Endothelial cell (in vitro differentiated cells): Measurements from ENCODE around the gene NUP58. TPM values are rescaled to one million over a fixed set of nuclear protein-coding genes. Genes with fewer than 3 reads are reported as not detected.

Experiments
- DNase-seq: peaks from one replicate; pipeline ENCODE4 v3.0.0; 2021; ENCODE audit warnings: low spot score
- H3K27ac Mint-ChIP-seq: one replicate; pipeline ENCODE4 v1.8.0; 2021; ENCODE audit warnings: mixed read lengths, inconsistent platforms; ENCODE audit not compliant: unreplicated experiment
- H3K27me3 Mint-ChIP-seq: one replicate; pipeline ENCODE4 v1.8.0; 2021; ENCODE audit warnings: mild to moderate bottlenecking, moderate library complexity, mixed read lengths, inconsistent platforms; ENCODE audit not compliant: unreplicated experiment
- H3K36me3 Mint-ChIP-seq: one replicate; pipeline ENCODE4 v1.8.0; 2021; ENCODE audit warnings: mild to moderate bottlenecking, low read depth, mixed read lengths, inconsistent platforms; ENCODE audit not compliant: unreplicated experiment
- H3K4me1 Mint-ChIP-seq: one replicate; pipeline ENCODE4 v1.8.0; 2021; ENCODE audit warnings: mild to moderate bottlenecking, mixed read lengths, inconsistent platforms; ENCODE audit not compliant: unreplicated experiment
- H3K4me3 Mint-ChIP-seq: one replicate; pipeline ENCODE4 v1.8.0; 2021; ENCODE audit warnings: mild to moderate bottlenecking, mixed read lengths, inconsistent platforms; ENCODE audit not compliant: unreplicated experiment
- H3K9me3 Mint-ChIP-seq: one replicate; pipeline ENCODE4 v1.8.0; 2021; ENCODE audit warnings: mixed read lengths, inconsistent platforms; ENCODE audit not compliant: unreplicated experiment
- CTCF ChIP-seq: fragments of 200-600 bp; sonication (generic); IDR thresholded peaks from one replicate; pipeline ENCODE4 v1.5.0; 2021; ENCODE audit warnings: antibody characterized with exemption; ENCODE audit not compliant: unreplicated experiment
- total RNA-seq: library from RNA; stranded (reverse); fragmentation: NEBNext Ultra II Directional; extraction: Animal tissue kit (Norgen Biotek cat#: 25700); gene quantifications from one replicate; pipeline ENCODE4 v1.2.1, GENCODE V29; 2021; ENCODE audit not compliant: unreplicated experiment

The NUP58 gene
- total RNA-seq, 1 donor from 2014 or later: 49.9 TPM

- TF ChIP-seq CTCF: no peak
- Mint-ChIP-seq H3K4me3 (no peak overlapping the region), H3K36me3 (peaks cover 4% of the 10 kb centered on the region)
These were observed 18.3 kb downstream of the NUP58 start for GRCh38 chr13:25319771-25320170.

GRCh38 chr13:25324100-25324499 lies 22.7 kb downstream of the NUP58 start:
- no peak overlapping the region for H3K4me3 Mint-ChIP-seq
- no peaks in the 10 kb centered on the region for H3K36me3 Mint-ChIP-seq
- H3K4me1 Mint-ChIP-seq: no peaks in the 10 kb centered on the region
- no peak for DNase-seq
- TF ChIP-seq CTCF: no peak
- H3K9me3 Mint-ChIP-seq: no peaks in the 10 kb centered on the region
- H3K27me3 Mint-ChIP-seq: no peaks in the 10 kb centered on the region
- no peak overlapping the region for H3K27ac Mint-ChIP-seq

More at GRCh38 chr13:25319771-25320170, 18.3 kb downstream of the NUP58 start:
- no peak for DNase-seq
- Mint-ChIP-seq H3K27me3 (no peaks in the 10 kb centered on the region), H3K9me3 (no peaks in the 10 kb centered on the region), H3K4me1 (no peaks in the 10 kb centered on the region), H3K27ac (no peak overlapping the region)

- no peak for TF ChIP-seq CTCF
- no peaks in the 10 kb centered on the region for H3K9me3 Mint-ChIP-seq
- H3K4me3 Mint-ChIP-seq: no peak overlapping the region
- no peak overlapping the region for H3K27ac Mint-ChIP-seq
- DNase-seq: no peak
- peaks cover 15% of the 10 kb centered on the region for H3K36me3 Mint-ChIP-seq
- no peaks in the 10 kb centered on the region for H3K4me1 Mint-ChIP-seq
- no peaks in the 10 kb centered on the region for H3K27me3 Mint-ChIP-seq
These were observed 28.3 kb downstream of the NUP58 start for GRCh38 chr13:25329706-25330105.

GRCh38 chr13:25330541-25330940 lies 29.1 kb downstream of the NUP58 start:
- H3K27ac Mint-ChIP-seq: no peak overlapping the region
- no peak overlapping the region for H3K4me3 Mint-ChIP-seq
- no peaks in the 10 kb centered on the region for H3K27me3 Mint-ChIP-seq
- H3K9me3 Mint-ChIP-seq: no peaks in the 10 kb centered on the region
- TF ChIP-seq CTCF: no peak
- DNase-seq: no peak
- peaks cover 15% of the 10 kb centered on the region for H3K36me3 Mint-ChIP-seq
- no peaks in the 10 kb centered on the region for H3K4me1 Mint-ChIP-seq

- no peak overlapping the region for H3K4me3 Mint-ChIP-seq
- no peak for DNase-seq
These were observed 34.4 kb downstream of the NUP58 start for GRCh38 chr13:25335856-25336255.

More at GRCh38 chr13:25335856-25336255, 34.4 kb downstream of the NUP58 start:
- Mint-ChIP-seq H3K9me3 (no peaks in the 10 kb centered on the region), H3K27ac (no peak overlapping the region), H3K4me1 (no peaks in the 10 kb centered on the region), H3K27me3 (no peaks in the 10 kb centered on the region), H3K36me3 (peaks cover 6% of the 10 kb centered on the region)
- TF ChIP-seq CTCF: no peak
